Left ventricle myocardium inferior (tissue), 1 donor: Measurements from ENCODE around the gene ETS2. TPM values are rescaled to one million over a fixed set of nuclear protein-coding genes. Genes with fewer than 3 reads are reported as not detected.

ENCODE experiments used
- DNase-seq: peaks from one replicate; pipeline ENCODE4 v3.0.0-alpha.2; 2020
- H3K27ac ChIP-seq: fragments of 200-600 bp; replicated peaks from 2 replicates; pipeline ENCODE4 v1.8.0; 2021
- H3K27me3 ChIP-seq: fragments of 200-600 bp; 2 replicates; pipeline ENCODE4 v1.8.0; 2021; ENCODE audit warnings: low read depth
- H3K36me3 ChIP-seq: fragments of 200-600 bp; 2 replicates; pipeline ENCODE4 v1.8.0; 2021
- H3K4me1 ChIP-seq: fragments of 200-600 bp; 2 replicates; pipeline ENCODE4 v1.8.0; 2021
- H3K4me3 ChIP-seq: fragments of 200-600 bp; 2 replicates; pipeline ENCODE4 v1.8.0; 2021; ENCODE audit warnings: mild to moderate bottlenecking, moderate library complexity
- H3K9me3 ChIP-seq: fragments of 200-600 bp; replicated peaks from 2 replicates; pipeline ENCODE4 v1.8.0; 2021
- CTCF ChIP-seq: fragments of 200-600 bp; IDR thresholded peaks from 2 replicates; pipeline ENCODE4 v1.8.0; 2021; ENCODE audit warnings: antibody characterized with exemption, mild to moderate bottlenecking, borderline replicate concordance
- intact Hi-C: fragments of 100-400 bp; cut with micrococcal nuclease; formaldehyde crosslinking; loops from one replicate; pipeline ENCODE4 v1.11.0; 2022
- total RNA-seq: library from RNA; stranded (reverse); fragmentation: NEBNext Ultra II Directional; extraction: Animal tissue kit (Norgen Biotek cat#: 25700); gene quantifications from one replicate; pipeline ENCODE4 v1.2.1, GENCODE V29; 2021
- donor health status: DM: no; HTN: yes; CAD: no; lungs with severe emphysema.

Gene ETS2
- total RNA-seq, 1 donor from 2014 or later, result 40.9 TPM

- H3K4me1 ChIP-seq, result peaks cover 40% of the 10 kb centered on the region
- peak overlapping the region; percentile 93 for H3K4me3 ChIP-seq
- no peak for TF ChIP-seq CTCF
- H3K36me3 ChIP-seq, result no peaks in the 10 kb centered on the region
- H3K27ac ChIP-seq, result peak overlapping the region; percentile 94
- intact Hi-C loops, result loop anchor here (10.0 kb wide), 3 partner anchors 101 to 321 kb away; no protein-coding TSS in a partner anchor
- no peaks in the 10 kb centered on the region for H3K27me3 ChIP-seq
- no peak for DNase-seq
- H3K9me3 ChIP-seq, result no peaks in the 10 kb centered on the region
Measured at GRCh38 chr21:38804030-38804788, 1.5 kb upstream of the ETS2 start.

DNA sequence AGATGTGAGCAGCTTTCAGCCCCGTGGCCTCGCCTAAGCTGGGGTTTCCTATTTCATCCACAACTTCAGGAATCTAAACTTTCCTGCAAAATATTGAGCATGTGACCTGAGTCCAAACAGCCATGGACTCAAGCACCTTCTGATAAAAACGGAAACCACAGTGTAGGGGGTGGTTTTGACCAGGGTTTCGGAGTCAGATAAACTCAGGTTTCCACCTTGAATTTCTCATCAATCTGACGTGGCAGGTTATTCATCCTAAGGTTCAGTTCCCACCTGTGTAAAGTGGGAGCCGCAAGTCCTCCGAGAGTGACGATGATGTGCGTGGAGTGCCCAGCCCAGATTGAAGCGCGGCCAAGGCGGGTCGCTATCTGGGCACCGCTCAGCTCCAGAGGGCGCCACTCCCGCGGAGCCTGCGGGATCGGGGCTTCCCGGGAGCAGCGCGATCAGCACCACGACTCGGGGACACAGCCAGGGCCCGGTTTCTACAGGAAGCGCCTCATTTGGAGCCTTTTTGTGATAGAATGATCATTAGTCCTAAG, 871 bp upstream of the ETS2 start:
- peaks cover 3% of the 10 kb centered on the region for H3K36me3 ChIP-seq
- intact Hi-C loops, result loop anchor here (10.0 kb wide), 3 partner anchors 100 to 320 kb away; no protein-coding TSS in a partner anchor
- H3K4me3 ChIP-seq, result peak overlapping the region; percentile 93
- peak overlapping the region; percentile 94 for H3K27ac ChIP-seq
- peak; percentile 79 for DNase-seq
- no peaks in the 10 kb centered on the region for H3K27me3 ChIP-seq
- H3K4me1 ChIP-seq, result peaks cover 47% of the 10 kb centered on the region
- peak; percentile 74 for TF ChIP-seq CTCF
- no peaks in the 10 kb centered on the region for H3K9me3 ChIP-seq

GRCh38 chr21:38806153-38806941, 618 bp downstream of the ETS2 start:
- intact Hi-C loops, result loop anchor here (10.0 kb wide), 3 partner anchors 98 to 318 kb away; no protein-coding TSS in a partner anchor
- Histone ChIP-seq H3K27ac (peak overlapping the region; percentile 94), H3K4me3 (peak overlapping the region; percentile 93), H3K9me3 (no peaks in the 10 kb centered on the region), H3K4me1 (peaks cover 62% of the 10 kb centered on the region), H3K36me3 (peaks cover 18% of the 10 kb centered on the region), H3K27me3 (no peaks in the 10 kb centered on the region)
- DNase-seq, result peak; percentile 53
- peak; percentile 31 for TF ChIP-seq CTCF

GRCh38 chr21:38806942-38807284, 1.2 kb downstream of the ETS2 start:
- peaks cover 67% of the 10 kb centered on the region for H3K4me1 ChIP-seq

More at GRCh38 chr21:38806942-38807284, 1.2 kb downstream of the ETS2 start:
- Histone ChIP-seq H3K9me3 (no peaks in the 10 kb centered on the region), H3K36me3 (peaks cover 24% of the 10 kb centered on the region), H3K4me3 (peak overlapping the region; percentile 93), H3K27ac (peak overlapping the region; percentile 94), H3K27me3 (no peaks in the 10 kb centered on the region)
- no peak for DNase-seq
- intact Hi-C loops, result loop anchor here (10.0 kb wide), 3 partner anchors 98 to 318 kb away; no protein-coding TSS in a partner anchor
- no peak for TF ChIP-seq CTCF
